Fibroblast of skin of left quadriceps (primary cell): ENCODE measurements around the gene DYNLT4.

ENCODE experiments used
- DNase-seq, 2 experiments: peaks; one replicate each; pipeline ENCODE4 v3.0.0-alpha.2; 2013; ENCODE audit warnings: low read depth in 2 of 2

The DYNLT4 gene

GRCh38 chr1:44757420-44757819 is 49.7 kb downstream of the DYNLT4 start:
- no peak for DNase-seq
